HK-2 (cell line): Measurements from ENCODE around the gene BCAS3.

Source experiments
- DNase-seq: peaks from one replicate; pipeline ENCODE4 v3.0.0-alpha.2; 2018; ENCODE audit not compliant: unreplicated experiment

BCAS3 gene

DNA sequence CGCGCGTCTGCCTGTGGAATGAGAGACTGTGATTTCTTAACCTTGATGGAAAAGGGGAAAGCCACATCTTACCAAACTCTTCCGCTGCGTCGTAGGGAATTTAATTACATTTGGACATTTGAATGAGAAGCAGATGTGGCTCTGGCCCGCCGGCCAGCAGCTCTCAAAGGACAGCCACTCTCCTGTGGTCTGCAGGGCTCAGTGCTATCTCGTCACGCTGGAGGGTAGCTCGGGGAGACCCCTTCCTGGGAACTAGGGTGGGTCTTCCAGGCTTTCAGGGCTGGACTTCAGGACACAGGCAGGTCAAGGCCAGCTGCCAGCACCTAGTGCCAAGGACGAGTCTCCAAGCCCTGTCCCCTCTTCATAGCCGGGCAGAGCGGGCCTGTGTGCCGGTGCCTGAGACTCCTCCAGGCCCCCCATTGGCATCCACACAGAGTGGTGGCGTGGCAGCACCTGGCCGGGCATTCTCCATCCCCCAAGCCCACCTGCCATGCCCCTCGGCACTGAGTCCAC is 706.1 kb downstream of the BCAS3 start:
- no peak for DNase-seq

- DNase-seq: no peak
These were observed 706.7 kb downstream of the BCAS3 start for GRCh38 chr17:61384354-61384691.

- DNase-seq: no peak
These were observed 707.3 kb downstream of the BCAS3 start for GRCh38 chr17:61384692-61385576.

DNA sequence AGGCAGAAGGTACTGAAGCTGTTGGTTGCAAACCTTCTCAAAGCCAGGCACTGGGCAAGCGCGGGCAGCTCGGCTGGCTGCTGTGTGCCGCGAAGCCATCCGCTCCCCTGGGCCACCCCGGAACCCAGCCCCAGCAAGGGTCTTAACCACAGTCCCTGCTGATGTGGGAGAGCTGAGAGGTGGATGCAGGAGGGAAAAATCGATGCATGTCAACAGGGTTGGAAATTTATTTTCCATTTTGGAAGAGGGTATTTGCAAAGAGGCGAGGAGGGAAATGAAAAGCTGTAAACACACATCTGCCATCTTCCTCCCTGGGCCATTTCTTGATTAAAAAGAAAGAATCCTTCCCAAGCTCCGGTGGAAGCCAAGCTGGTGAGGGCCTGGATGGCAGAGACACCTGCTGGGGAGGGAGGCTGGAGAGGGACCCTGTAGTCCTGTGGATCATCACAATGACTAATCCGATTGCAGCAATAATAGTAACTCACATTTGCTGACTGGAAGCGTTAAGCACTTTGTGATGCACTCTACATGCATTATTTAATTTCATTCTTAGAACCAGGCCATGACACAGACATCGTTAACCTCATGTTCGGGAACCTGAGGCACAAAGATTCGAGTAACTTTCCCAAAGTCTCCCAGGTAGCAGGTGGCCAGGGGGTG is 708.1 kb downstream of the BCAS3 start:
- no peak for DNase-seq

- no peak for DNase-seq
These were observed 708.6 kb downstream of the BCAS3 start for GRCh38 chr17:61386251-61386650.

DNA sequence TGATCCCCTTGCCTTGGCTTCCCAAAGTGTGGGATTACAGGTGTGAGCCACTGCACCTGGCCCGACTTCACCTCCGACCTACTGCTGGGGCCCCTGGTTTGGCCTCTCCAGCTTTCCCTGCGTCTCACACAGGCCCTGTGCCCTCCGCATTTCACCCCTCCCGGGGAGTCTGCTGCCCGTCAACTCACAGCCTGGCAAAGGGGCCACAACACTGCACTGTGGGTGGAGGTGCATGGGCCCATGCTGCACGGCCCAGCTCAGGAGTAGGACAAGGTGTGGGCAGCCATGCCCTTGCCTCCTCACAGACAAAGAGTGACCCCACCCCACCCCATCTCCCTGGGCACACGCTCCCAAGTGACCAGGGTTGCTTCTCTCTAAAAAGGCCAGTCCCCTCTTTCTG is 709.4 kb downstream of the BCAS3 start:
- no peak for DNase-seq

DNA sequence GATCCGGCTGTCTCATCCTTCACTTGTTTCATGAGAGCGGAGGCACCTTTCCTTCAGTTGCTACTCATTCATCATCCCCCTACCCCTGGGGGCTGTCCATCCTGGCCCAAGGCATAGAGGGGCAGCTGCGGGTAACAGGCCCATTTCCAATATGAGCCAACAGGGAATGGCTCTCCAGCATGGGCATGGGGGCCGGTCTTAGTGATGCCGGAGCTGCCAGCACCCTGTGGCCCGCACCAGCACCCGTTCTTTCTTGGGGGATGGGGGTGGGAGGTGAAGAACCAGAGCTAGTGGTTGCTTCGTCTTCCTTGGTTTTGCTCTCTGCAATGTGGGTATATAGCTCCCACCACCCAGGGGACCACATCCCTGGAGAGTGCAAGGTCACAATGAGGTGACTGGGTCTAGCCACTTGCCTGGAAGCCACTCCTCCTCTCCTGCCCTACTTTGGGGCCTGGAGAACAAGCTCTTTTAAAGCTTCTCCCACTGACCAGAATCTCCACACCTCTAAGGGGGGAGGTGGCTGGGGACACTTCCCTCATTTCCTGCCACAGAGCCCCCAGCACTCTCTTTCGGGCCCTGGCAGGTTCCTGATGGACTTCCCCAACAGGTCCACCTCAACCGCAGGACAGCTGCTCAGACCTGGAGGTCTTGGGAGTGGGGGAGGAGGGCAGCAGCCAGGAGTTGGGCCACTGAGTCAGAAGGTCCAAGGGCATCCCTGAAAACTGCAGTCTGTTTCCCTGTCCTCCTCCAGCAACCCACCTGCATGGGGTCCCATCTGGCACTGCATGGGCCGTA is 710.1 kb downstream of the BCAS3 start:
- DNase-seq: no peak

DNA sequence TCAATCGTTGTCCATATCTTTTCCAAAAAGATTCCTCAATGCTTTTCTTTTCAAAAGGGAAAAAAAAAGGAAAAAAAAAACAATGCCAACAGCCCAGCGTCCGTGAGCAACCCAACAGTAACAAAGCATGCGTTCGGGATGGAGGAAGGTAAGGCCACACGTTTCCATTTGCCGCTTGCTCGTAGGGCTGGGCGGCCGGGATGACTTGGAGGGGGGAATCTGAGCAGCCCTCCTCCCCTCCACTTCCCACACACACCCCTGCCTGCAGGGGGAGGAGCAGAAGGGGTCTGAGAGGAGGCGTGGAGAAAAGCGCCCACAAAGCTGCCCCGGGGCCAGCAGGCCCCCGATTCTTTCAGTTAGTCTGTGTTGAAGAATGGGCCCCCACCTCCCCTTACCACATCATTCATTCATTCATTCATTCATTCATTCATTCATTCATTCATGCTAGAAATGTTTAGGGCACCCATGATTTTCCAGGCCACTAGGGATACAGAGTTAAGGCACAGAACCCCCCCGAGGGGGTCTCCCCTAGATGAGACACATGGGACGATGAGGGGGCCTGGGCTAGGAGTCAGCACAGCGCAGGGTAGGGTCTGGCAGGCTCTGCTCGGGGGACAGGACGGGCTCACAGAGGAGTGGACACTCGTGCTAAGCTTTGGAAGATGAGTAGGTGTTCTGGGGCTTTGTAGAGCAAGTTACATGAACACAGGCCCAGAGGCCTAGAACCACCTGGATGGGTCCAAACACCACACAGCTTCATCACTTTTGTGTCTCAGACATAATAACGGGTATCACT is 711.1 kb downstream of the BCAS3 start:
- no peak for DNase-seq

GRCh38 chr17:61389670-61390478 is 712.2 kb downstream of the BCAS3 start:
- peak; percentile 56 for DNase-seq

GRCh38 chr17:61390479-61390791 is 712.8 kb downstream of the BCAS3 start:
- no peak for DNase-seq

GRCh38 chr17:61391595-61392291 is 714.1 kb downstream of the BCAS3 start:
- DNase-seq: no peak

GRCh38 chr17:61392679-61393078 is 715.0 kb downstream of the BCAS3 start:
- no peak for DNase-seq

DNA sequence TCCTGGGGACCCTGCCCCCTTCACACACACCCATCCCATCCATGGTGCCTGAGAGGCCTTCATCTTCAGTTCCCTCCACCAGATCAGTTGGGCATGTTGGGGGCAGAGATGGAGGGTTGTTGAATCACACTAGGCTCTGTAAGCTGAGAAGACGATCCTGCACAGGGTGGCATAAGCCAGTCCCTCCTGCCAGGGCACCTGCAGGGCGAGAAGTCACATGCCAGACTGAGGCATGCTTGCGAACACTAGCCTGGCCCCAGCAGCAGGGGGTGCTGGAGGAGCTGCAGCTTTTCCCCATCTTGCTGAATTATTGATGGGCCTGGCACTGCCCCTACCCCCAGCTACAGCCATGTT is 715.9 kb downstream of the BCAS3 start:
- DNase-seq: no peak

DNA sequence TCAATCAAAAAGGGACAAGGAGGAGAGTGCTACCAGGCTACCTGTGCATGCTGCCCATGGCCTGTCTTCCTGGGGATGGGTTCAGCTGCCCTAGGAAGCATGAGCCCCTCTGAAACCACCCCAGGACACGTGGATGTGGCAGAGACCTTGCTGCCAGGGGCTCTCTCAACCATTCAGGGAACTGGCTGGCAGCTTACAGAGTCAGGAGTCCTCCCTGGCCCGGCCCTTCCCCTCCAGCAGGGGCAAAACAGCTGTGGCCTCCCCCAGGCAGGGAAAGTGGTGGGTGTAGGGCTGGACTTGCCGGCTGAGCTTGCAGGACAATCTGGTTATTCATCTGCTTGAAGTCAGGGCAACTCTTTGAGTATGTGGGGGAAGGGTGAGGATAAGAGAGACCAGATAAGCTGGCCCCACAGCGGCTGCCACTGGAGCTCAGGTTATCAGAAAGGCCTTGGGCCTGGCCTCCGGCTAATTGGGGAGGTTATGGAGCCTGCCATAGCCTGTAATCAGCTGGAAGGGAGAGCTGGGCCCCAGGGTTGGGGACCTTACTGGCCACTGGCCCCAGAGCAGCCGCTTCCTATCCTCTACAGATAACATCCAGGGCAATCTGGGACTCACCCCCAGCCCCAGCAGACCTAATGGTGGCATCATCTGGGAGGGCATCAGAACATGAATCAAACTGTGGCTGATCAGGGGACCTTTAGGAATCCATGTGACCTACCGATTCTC is 716.4 kb downstream of the BCAS3 start:
- no peak for DNase-seq

DNA sequence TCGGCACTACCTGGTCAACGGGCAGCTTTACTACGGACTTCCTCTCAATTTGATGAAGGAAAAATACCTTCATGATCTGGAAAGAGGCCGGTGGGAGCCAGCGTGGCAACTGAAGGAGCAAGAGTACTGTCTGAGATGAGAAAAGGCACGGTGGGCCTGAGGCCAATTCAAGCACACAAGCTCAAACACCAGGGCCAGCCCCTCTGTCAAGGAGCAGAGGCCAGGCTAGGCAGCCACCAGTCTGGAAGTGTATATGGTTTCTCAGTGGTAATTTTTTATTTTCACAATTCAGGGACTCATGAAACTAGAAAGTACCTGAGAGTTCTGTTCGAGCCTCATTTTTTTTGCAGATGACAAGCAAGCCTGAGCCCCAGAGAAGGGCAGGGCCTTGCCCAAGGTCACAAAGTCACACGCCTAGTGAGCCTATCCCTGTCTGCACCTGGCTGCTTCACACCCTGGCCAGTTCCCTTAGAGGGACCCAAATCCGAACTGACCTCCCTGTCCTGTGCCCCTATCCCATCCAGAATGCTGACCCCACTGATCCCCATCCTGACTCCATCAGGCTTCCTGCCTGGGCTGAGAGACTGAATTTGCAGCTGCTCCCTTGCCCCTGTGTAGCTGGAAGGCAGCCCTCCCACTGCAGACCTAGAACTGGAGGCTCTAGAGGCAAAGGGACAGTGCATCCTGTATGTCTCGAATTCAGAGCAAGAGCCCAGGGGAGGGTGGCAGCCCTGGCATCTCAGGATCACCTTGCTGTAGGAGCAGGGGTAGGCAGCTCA is 717.2 kb downstream of the BCAS3 start:
- DNase-seq: no peak

- DNase-seq: no peak
These were observed 717.8 kb downstream of the BCAS3 start for GRCh38 chr17:61395409-61395982.

- no peak for DNase-seq
These were observed 718.4 kb downstream of the BCAS3 start for GRCh38 chr17:61395983-61396585.

DNA sequence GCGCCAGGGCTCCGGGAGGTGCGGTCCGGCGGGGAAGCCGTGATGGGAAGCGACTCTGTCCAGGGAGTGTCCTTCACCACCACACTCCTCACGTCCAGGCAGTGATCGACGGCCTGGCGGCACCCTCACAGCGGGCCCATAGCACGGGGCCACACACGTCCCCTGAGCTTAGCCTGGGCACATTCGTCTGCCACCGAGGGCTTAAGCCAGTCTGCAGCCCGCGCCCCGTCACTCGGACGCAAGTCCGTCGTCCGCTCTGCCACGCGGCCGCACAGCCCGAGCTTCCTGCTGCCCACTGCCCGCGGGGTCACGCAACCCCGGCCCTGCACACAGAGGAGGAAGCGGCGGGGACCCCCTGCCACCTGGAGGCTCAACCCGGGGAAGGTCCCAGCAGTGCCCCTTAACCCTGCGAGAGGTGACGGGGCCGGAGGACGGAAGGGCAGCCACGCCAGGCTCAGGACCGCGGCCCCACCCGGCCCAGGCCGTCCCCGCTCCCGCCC is 719.0 kb downstream of the BCAS3 start:
- DNase-seq: no peak
